ENCODE measurements around the gene DAO. TPM values are rescaled to one million over a fixed set of nuclear protein-coding genes. Genes with fewer than 3 reads are reported as not detected.
"Not testable (repeated sequence)": the region's sequence is repeated elsewhere in the genome, so short reads cannot be mapped to it uniquely, and the experiment has no call there.

Gene DAO
- total RNA-seq, 1 experiment from 2014 or later = not detected

DNA sequence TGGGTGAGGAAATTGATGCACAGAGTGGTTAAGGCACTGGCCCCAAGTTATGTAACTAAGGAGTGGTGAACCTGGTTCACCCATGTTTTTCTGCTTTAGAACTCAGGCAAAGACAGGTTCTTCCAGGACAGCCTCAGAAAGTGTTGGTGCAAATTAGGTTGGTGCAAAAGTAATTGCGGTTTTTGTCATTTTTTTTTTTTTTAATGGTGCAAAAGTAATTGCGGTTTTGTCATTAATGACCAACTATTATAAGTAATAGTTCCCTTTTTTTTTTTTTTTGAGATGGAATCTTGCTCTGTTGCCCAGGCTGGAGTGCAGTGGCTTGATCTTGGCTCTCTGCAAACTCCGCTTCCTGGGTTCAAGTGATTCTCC is 17.3 kb upstream of the DAO start:
- ChIA-PET CTCF (interaction anchor here (0.6 kb wide), 1 partner anchor 53 kb away, joined by 4 read pairs; no protein-coding TSS in a partner anchor), POLR2A (ENCODE audit: low non-redundant PET) (no interaction called here)
- Histone ChIP-seq H3K4me1 (ENCODE audit: insufficient read depth, low read length, poor library complexity, severe bottlenecking) (peaks cover 11% of the 10 kb centered on the region), H3K4me3 (ENCODE audit: low read depth, low read length, poor library complexity, severe bottlenecking) (no peak overlapping the region), H3K27ac (ENCODE audit: low read depth, low read length, poor library complexity, severe bottlenecking) (no peak overlapping the region), H3K36me3 (ENCODE audit: insufficient read depth, low read length, poor library complexity, severe bottlenecking) (no peaks in the 10 kb centered on the region), H3K9me3 (ENCODE audit: low read depth, low read length, poor library complexity, severe bottlenecking) (no peaks in the 10 kb centered on the region), H3K27me3 (replicated peaks; ENCODE audit: insufficient read depth, low read depth, low read length, poor library complexity) (no peaks in the 10 kb centered on the region)
- DNase-seq (ENCODE audit: low spot score) = no peak
- intact Hi-C loops (cut with micrococcal nuclease; ENCODE audit: unreplicated experiment) = no loop called here
- TF ChIP-seq, protein P1, sequence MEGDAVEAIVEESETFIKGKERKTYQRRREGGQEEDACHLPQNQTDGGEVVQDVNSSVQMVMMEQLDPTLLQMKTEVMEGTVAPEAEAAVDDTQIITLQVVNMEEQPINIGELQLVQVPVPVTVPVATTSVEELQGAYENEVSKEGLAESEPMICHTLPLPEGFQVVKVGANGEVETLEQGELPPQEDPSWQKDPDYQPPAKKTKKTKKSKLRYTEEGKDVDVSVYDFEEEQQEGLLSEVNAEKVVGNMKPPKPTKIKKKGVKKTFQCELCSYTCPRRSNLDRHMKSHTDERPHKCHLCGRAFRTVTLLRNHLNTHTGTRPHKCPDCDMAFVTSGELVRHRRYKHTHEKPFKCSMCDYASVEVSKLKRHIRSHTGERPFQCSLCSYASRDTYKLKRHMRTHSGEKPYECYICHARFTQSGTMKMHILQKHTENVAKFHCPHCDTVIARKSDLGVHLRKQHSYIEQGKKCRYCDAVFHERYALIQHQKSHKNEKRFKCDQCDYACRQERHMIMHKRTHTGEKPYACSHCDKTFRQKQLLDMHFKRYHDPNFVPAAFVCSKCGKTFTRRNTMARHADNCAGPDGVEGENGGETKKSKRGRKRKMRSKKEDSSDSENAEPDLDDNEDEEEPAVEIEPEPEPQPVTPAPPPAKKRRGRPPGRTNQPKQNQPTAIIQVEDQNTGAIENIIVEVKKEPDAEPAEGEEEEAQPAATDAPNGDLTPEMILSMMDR (conservative IDR thresholded peaks at IDR 0.05; ENCODE audit: low read depth, low read length) = no peak
- TF ChIP-seq EZH2 (IDR thresholded peaks at IDR 0.05; ENCODE audit: borderline replicate concordance, low read depth, low read length, poor library complexity, severe bottlenecking) = no peak
- no TSS peak for BruUV-seq (replicated peaks)

DNA sequence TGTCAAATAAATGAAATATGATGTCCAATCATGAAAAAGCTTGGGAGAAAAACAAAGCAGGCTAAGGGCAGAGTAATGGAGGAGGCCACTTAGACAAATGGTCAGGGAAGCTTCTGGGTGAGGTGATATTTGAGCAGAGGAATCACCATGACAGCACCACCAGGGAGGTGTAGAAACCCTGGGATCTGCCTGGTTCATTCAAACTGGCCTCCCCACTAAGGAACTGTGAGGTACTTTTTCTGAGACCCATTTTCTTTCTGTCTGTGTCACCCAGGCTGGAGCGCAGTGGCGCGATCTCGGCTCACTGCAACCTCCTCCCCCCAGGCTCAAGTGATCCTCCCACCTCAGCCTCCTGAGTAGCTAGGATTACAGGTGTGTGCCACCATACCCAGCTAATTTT is 14.7 kb upstream of the DAO start:
- DNase-seq (ENCODE audit: low spot score) = no peak
- TF ChIP-seq, protein P1 (conservative IDR thresholded peaks at IDR 0.05; ENCODE audit: low read depth, low read length) = no peak
- no peak for TF ChIP-seq EZH2 (IDR thresholded peaks at IDR 0.05; ENCODE audit: borderline replicate concordance, low read depth, low read length, poor library complexity, severe bottlenecking)
- POLR2A ChIA-PET (ENCODE audit: low non-redundant PET) = no interaction called here
- CTCF ChIA-PET = no interaction called here
- no TSS peak for BruUV-seq (replicated peaks)
- Histone ChIP-seq H3K4me3 (ENCODE audit: low read depth, low read length, poor library complexity, severe bottlenecking) (no peak overlapping the region), H3K4me1 (ENCODE audit: insufficient read depth, low read length, poor library complexity, severe bottlenecking) (peaks cover 7% of the 10 kb centered on the region), H3K36me3 (ENCODE audit: insufficient read depth, low read length, poor library complexity, severe bottlenecking) (no peaks in the 10 kb centered on the region), H3K27me3 (replicated peaks; ENCODE audit: insufficient read depth, low read depth, low read length, poor library complexity) (no peaks in the 10 kb centered on the region), H3K9me3 (ENCODE audit: low read depth, low read length, poor library complexity, severe bottlenecking) (no peaks in the 10 kb centered on the region), H3K27ac (ENCODE audit: low read depth, low read length, poor library complexity, severe bottlenecking) (no peak overlapping the region)
- intact Hi-C loops (cut with micrococcal nuclease; ENCODE audit: unreplicated experiment) = no loop called here

DNA sequence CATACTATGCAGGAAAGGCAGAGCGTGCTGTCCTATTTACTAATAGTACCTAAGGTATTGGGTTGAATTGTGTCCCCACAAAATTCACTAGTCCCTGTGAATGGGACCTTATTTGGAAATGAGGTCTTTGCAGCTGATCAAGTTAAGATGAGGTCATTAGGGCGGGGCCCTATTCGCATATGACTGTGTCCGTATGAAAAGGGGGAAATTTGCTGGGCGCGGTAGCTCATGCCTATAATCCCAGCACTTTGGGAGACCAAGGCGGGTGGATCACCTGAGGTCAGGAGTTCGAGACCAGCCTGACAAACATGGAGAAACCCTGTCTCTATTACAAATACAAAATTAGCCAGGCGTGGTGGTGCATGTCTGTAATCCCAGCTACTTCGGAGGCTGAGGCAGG is 13.8 kb upstream of the DAO start:
- POLR2A ChIA-PET (ENCODE audit: low non-redundant PET); intact Hi-C loops (cut with micrococcal nuclease; ENCODE audit: unreplicated experiment): not testable (repeated sequence)

DNA sequence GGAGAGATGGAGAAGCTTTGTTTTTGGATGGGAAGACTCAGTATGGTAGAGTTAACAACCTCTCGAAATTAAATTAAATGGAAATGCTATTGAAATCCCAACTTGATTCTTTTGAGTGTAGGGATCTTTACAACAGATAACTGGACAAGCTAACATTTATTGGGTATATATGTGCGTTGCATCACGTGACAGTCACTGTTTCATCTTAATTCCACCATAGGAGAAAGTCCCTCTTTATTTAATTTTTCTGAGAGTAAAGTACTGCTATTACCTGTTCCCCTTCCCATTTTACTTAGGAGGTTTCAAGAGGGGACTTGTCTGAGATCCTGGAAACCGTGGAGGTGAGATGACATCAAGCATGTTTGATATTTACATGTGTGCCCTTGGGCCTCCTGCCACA is 11.1 kb upstream of the DAO start:
- Histone ChIP-seq H3K9me3 (ENCODE audit: low read depth, low read length, poor library complexity, severe bottlenecking) (no peaks in the 10 kb centered on the region), H3K27ac (ENCODE audit: low read depth, low read length, poor library complexity, severe bottlenecking) (no peak overlapping the region), H3K36me3 (ENCODE audit: insufficient read depth, low read length, poor library complexity, severe bottlenecking) (no peaks in the 10 kb centered on the region), H3K27me3 (replicated peaks; ENCODE audit: insufficient read depth, low read depth, low read length, poor library complexity) (no peaks in the 10 kb centered on the region), H3K4me1 (ENCODE audit: insufficient read depth, low read length, poor library complexity, severe bottlenecking) (no peaks in the 10 kb centered on the region), H3K4me3 (ENCODE audit: low read depth, low read length, poor library complexity, severe bottlenecking) (no peak overlapping the region)
- CTCF ChIA-PET = no interaction called here
- intact Hi-C loops (cut with micrococcal nuclease; ENCODE audit: unreplicated experiment) = no loop called here
- POLR2A ChIA-PET (ENCODE audit: low non-redundant PET) = no interaction called here
- no peak for DNase-seq (ENCODE audit: low spot score)
- no TSS peak for BruUV-seq (replicated peaks)
- TF ChIP-seq, protein P1 (conservative IDR thresholded peaks at IDR 0.05; ENCODE audit: low read depth, low read length) = no peak
- TF ChIP-seq EZH2 (IDR thresholded peaks at IDR 0.05; ENCODE audit: borderline replicate concordance, low read depth, low read length, poor library complexity, severe bottlenecking) = no peak

More for the DNA sequence above, 13.8 kb upstream of the DAO start:
- H3K4me1 ChIP-seq (ENCODE audit: insufficient read depth, low read length, poor library complexity, severe bottlenecking); H3K27me3 ChIP-seq (replicated peaks; ENCODE audit: insufficient read depth, low read depth, low read length, poor library complexity); H3K4me3 ChIP-seq (ENCODE audit: low read depth, low read length, poor library complexity, severe bottlenecking); H3K36me3 ChIP-seq (ENCODE audit: insufficient read depth, low read length, poor library complexity, severe bottlenecking); H3K27ac ChIP-seq (ENCODE audit: low read depth, low read length, poor library complexity, severe bottlenecking); H3K9me3 ChIP-seq (ENCODE audit: low read depth, low read length, poor library complexity, severe bottlenecking); BruUV-seq (replicated peaks); DNase-seq (ENCODE audit: low spot score); CTCF ChIA-PET: not testable (repeated sequence)
